H9 (cell line): ENCODE measurements around the gene FAT2. TPM values are rescaled to one million over a fixed set of nuclear protein-coding genes. Genes with fewer than 3 reads are reported as not detected.

ENCODE experiments used
- DNase-seq: peaks from one replicate; pipeline ENCODE4 v3.0.0-alpha.2; 2017
- H2AFZ ChIP-seq: one replicate; pipeline ENCODE4 v1.6.1; 2013; ENCODE audit warnings: mild to moderate bottlenecking, low read length, control low read depth, moderate library complexity
- H2AK5ac ChIP-seq: 2 replicates; pipeline ENCODE4 v1.6.1; 2013; ENCODE audit warnings: low read length, control low read depth, mixed read lengths; ENCODE audit not compliant: insufficient read length
- H2BK120ac ChIP-seq: one replicate; pipeline ENCODE4 v1.6.1; 2013; ENCODE audit warnings: low read depth, mild to moderate bottlenecking, low read length, control low read depth, inconsistent platforms; ENCODE audit not compliant: poor library complexity, severe bottlenecking
- H2BK12ac ChIP-seq: 2 replicates; pipeline ENCODE4 v1.6.1; 2013; ENCODE audit warnings: low read length, control low read depth, mixed read lengths, low read depth; ENCODE audit not compliant: insufficient read length
- H2BK15ac ChIP-seq: 2 replicates; pipeline ENCODE4 v1.6.1; 2013; ENCODE audit warnings: low read depth, low read length, control low read depth
- H2BK20ac ChIP-seq: one replicate; pipeline ENCODE4 v1.6.1; 2013; ENCODE audit warnings: low read depth, mild to moderate bottlenecking, low read length, control low read depth, inconsistent platforms; ENCODE audit not compliant: poor library complexity, severe bottlenecking
- H2BK5ac ChIP-seq: 2 replicates; pipeline ENCODE4 v1.6.1; 2013; ENCODE audit warnings: low read length, control low read depth, mixed read lengths; ENCODE audit not compliant: insufficient read length
- H3K14ac ChIP-seq: 2 replicates; pipeline ENCODE4 v1.6.1; 2013; ENCODE audit warnings: low read length, control low read depth; ENCODE audit not compliant: insufficient read depth
- H3K18ac ChIP-seq: 2 replicates; pipeline ENCODE4 v1.6.1; 2013; ENCODE audit warnings: low read depth, mild to moderate bottlenecking, mixed read lengths, low read length, control low read depth; ENCODE audit not compliant: insufficient read length
- H3K23ac ChIP-seq: 2 replicates; pipeline ENCODE4 v1.6.1; 2013; ENCODE audit warnings: low read length, control low read depth, mixed read lengths, low read depth; ENCODE audit not compliant: insufficient read length
- H3K23me2 ChIP-seq: 2 replicates; pipeline ENCODE4 v1.6.1; 2013; ENCODE audit warnings: low read depth, mild to moderate bottlenecking, mixed read lengths, low read length, control low read depth; ENCODE audit not compliant: insufficient read length, poor library complexity, severe bottlenecking
- H3K27ac ChIP-seq: 2 replicates; pipeline ENCODE4 v1.5.1; 2013; ENCODE audit warnings: low read length, control low read depth, mixed read lengths, low read depth; ENCODE audit not compliant: insufficient read length
- H3K27me3 ChIP-seq: 2 replicates; pipeline ENCODE4 v1.6.1; 2013; ENCODE audit warnings: low read length, control low read depth, inconsistent platforms; ENCODE audit not compliant: insufficient read depth
- H3K4ac ChIP-seq: 2 replicates; pipeline ENCODE4 v1.6.1; 2013; ENCODE audit warnings: low read depth, mild to moderate bottlenecking, control low read depth, inconsistent platforms, low read length, moderate library complexity
- H3K4me1 ChIP-seq: 2 replicates; pipeline ENCODE4 v1.6.1; 2013; ENCODE audit warnings: low read length, control low read depth, inconsistent platforms; ENCODE audit not compliant: insufficient read depth
- H3K4me2 ChIP-seq: 2 replicates; pipeline ENCODE4 v1.6.1; 2013; ENCODE audit warnings: low read length, control low read depth, mixed read lengths; ENCODE audit not compliant: insufficient read length, insufficient read depth
- H3K56ac ChIP-seq: 2 replicates; pipeline ENCODE4 v1.6.1; 2013; ENCODE audit warnings: low read depth, mild to moderate bottlenecking, mixed read lengths, low read length, control low read depth; ENCODE audit not compliant: insufficient read length
- H3K79me1 ChIP-seq: 2 replicates; pipeline ENCODE4 v1.6.1; 2013; ENCODE audit warnings: low read depth, mild to moderate bottlenecking, moderate library complexity, low read length, control low read depth, inconsistent platforms; ENCODE audit not compliant: insufficient read depth, poor library complexity, severe bottlenecking
- H3K79me2 ChIP-seq: 2 replicates; pipeline ENCODE4 v1.6.1; 2013; ENCODE audit warnings: low read length, control low read depth, inconsistent platforms; ENCODE audit not compliant: insufficient read depth
- H3K9ac ChIP-seq: 2 replicates; pipeline ENCODE4 v1.6.1; 2013; ENCODE audit warnings: low read length, control low read depth, mixed read lengths; ENCODE audit not compliant: insufficient read length; ENCODE audit errors: extremely low read depth
- H3K9me3 ChIP-seq: one replicate; pipeline ENCODE4 v1.6.1; 2013; ENCODE audit warnings: low read depth, low read length, inconsistent platforms; ENCODE audit not compliant: control insufficient read depth
- H3T11ph ChIP-seq: one replicate; pipeline ENCODE4 v1.6.1; 2013; ENCODE audit warnings: mild to moderate bottlenecking, low read length, control low read depth, inconsistent platforms
- H4K20me1 ChIP-seq: one replicate; pipeline ENCODE4 v1.6.1; 2013; ENCODE audit not compliant: control insufficient read depth, insufficient read length, insufficient read depth
- H4K5ac ChIP-seq: 2 replicates; pipeline ENCODE4 v1.6.1; 2013; ENCODE audit warnings: low read depth, mild to moderate bottlenecking, mixed read lengths, low read length, control low read depth; ENCODE audit not compliant: insufficient read length
- H4K8ac ChIP-seq: replicated peaks from 2 replicates; pipeline ENCODE4 v1.6.1; 2013; ENCODE audit warnings: low read length, control low read depth, mixed read lengths, low read depth; ENCODE audit not compliant: insufficient read length
- H4K91ac ChIP-seq: 2 replicates; pipeline ENCODE4 v1.6.1; 2013; ENCODE audit warnings: low read depth, mild to moderate bottlenecking, moderate library complexity, mixed read lengths, low read length, control low read depth; ENCODE audit not compliant: insufficient read length
- H3K27ac Mint-ChIP-seq, 3 experiments: 2 replicates in 2 of 3; 3 replicates in 1 of 3; pipeline ENCODE4 v1.8.0; 2020 to 2021; ENCODE audit warnings: mixed read lengths in 3 of 3, mild to moderate bottlenecking in 1 of 3, moderate library complexity in 1 of 3
- H3K27me3 Mint-ChIP-seq: 2 replicates; pipeline ENCODE4 v1.8.0; 2021; ENCODE audit warnings: low read depth, mild to moderate bottlenecking, moderate library complexity, mixed read lengths
- H3K36me3 Mint-ChIP-seq, 3 experiments: 2 replicates in 2 of 3; 3 replicates in 1 of 3; pipeline ENCODE4 v1.8.0; 2020 to 2021; ENCODE audit warnings: low read depth in 3 of 3, mixed read lengths in 3 of 3; ENCODE audit not compliant: insufficient read depth in 1 of 3
- H3K4me1 Mint-ChIP-seq, 2 experiments: 2 replicates each; pipeline ENCODE4 v1.8.0; 2020; ENCODE audit warnings: mixed read lengths in 2 of 2
- H3K4me3 Mint-ChIP-seq, 2 experiments: 2 replicates in 1 of 2; 3 replicates in 1 of 2; pipeline ENCODE4 v1.8.0; 2020 to 2021; ENCODE audit warnings: mild to moderate bottlenecking in 2 of 2, mixed read lengths in 2 of 2, moderate library complexity in 1 of 2
- H3K9me3 Mint-ChIP-seq, 2 experiments: 2 replicates in 1 of 2; 3 replicates in 1 of 2; pipeline ENCODE4 v1.8.0; 2020; ENCODE audit warnings: mild to moderate bottlenecking in 2 of 2, mixed read lengths in 2 of 2, moderate library complexity in 1 of 2
- WGBS: extraction: QIAGEN DNeasy Blood & Tissue Kit; methylation state at CpG from one replicate; pipeline ENCODE4 v1.1.7; 2013; ENCODE audit warnings: missing lambda C conversion rate, low lambda C conversion rate, mixed read lengths; ENCODE audit not compliant: insufficient read length; ENCODE audit errors: extremely low coverage; 5-methylcytosine and 5-hydroxymethylcytosine counted together
- total RNA-seq: library from RNA; stranded (reverse); gene quantifications from 2 replicates; pipeline ENCODE4 v1.2.1, GENCODE V29; 2021
- TF ChIP-seq, protein P1 (sequence below): fragments of 200-600 bp; sonication (generic); conservative IDR thresholded peaks from 3 replicates; pipeline ENCODE4 v1.8.0; 2021; ENCODE audit warnings: antibody characterized with exemption, mild to moderate bottlenecking

The FAT2 gene
- total RNA-seq, 1 experiment from 2014 or later = 0.15 TPM

DNA sequence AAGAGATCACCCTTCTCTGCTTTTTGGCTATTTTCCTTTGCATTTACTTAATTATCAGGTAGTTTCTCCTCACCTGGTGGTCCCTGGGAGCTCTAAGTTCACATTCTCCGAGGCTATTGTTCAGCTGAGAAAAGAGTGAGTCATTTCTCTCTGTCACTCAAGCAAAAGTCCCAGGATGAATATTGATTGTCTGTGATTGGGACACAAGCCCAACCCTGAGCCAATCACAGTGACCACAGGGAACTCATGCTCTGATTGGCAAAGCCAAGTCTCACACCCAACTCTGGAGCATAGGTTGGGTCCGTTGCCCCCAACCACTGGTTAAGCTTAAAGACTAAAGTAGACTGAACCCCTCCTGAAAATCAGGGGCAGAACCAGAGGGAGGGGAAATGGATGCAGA lies 27.8 kb upstream of the FAT2 start:
- Histone ChIP-seq H2BK5ac (no peak overlapping the region), H3K23ac (no peak overlapping the region), H2AFZ (no peak overlapping the region), H3K14ac (no peak overlapping the region), H3K56ac (no peak overlapping the region), H3K27ac (no peak overlapping the region), H2BK15ac (no peak overlapping the region), H4K5ac (no peak overlapping the region), H2AK5ac (no peak overlapping the region), H2BK20ac (no peak overlapping the region), H3K23me2 (no peaks in the 10 kb centered on the region), H3K9me3 (no peaks in the 10 kb centered on the region), H3K4me2 (no peak overlapping the region), H4K8ac (no peak overlapping the region), H3K9ac (no peak overlapping the region), H4K20me1 (no peaks in the 10 kb centered on the region), H3K4me1 (peaks cover 9% of the 10 kb centered on the region; the same call in 1 of the 2 replicates), H2BK12ac (no peak overlapping the region), H2BK120ac (no peak overlapping the region), H3K79me2 (no peaks in the 10 kb centered on the region), H3K18ac (no peak overlapping the region), H3K4ac (no peak overlapping the region), H3K79me1 (no peaks in the 10 kb centered on the region), H3K27me3 (no peaks in the 10 kb centered on the region), H3T11ph (no peak overlapping the region), H4K91ac (no peak overlapping the region)
- H3K4me1 Mint-ChIP-seq = peaks cover 52 to 55% of the 10 kb centered on the region in 2 experiments
- DNase-seq = no peak
- TF ChIP-seq, protein P1, sequence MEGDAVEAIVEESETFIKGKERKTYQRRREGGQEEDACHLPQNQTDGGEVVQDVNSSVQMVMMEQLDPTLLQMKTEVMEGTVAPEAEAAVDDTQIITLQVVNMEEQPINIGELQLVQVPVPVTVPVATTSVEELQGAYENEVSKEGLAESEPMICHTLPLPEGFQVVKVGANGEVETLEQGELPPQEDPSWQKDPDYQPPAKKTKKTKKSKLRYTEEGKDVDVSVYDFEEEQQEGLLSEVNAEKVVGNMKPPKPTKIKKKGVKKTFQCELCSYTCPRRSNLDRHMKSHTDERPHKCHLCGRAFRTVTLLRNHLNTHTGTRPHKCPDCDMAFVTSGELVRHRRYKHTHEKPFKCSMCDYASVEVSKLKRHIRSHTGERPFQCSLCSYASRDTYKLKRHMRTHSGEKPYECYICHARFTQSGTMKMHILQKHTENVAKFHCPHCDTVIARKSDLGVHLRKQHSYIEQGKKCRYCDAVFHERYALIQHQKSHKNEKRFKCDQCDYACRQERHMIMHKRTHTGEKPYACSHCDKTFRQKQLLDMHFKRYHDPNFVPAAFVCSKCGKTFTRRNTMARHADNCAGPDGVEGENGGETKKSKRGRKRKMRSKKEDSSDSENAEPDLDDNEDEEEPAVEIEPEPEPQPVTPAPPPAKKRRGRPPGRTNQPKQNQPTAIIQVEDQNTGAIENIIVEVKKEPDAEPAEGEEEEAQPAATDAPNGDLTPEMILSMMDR = no peak
- peak overlapping the region in 1 of 3 experiments; percentile 51; a peak in 2 of 7 replicates for H3K27ac Mint-ChIP-seq
- peaks cover 5% of the 10 kb centered on the region; the same call in 1 of the 2 replicates for H3K27me3 Mint-ChIP-seq
- no CpG with 5 or more reads among the region's 2 CpGs for WGBS
- H3K36me3 Mint-ChIP-seq = no peaks in the 10 kb centered on the region
- H3K4me3 Mint-ChIP-seq = no peak overlapping the region
- H3K9me3 Mint-ChIP-seq = no peaks in the 10 kb centered on the region
